ENCODE results near the gene MAP7.
"Not testable (repeated sequence)": the region's sequence is repeated elsewhere in the genome, so short reads cannot be mapped to it uniquely, and the experiment has no call there.

Gene MAP7

DNA sequence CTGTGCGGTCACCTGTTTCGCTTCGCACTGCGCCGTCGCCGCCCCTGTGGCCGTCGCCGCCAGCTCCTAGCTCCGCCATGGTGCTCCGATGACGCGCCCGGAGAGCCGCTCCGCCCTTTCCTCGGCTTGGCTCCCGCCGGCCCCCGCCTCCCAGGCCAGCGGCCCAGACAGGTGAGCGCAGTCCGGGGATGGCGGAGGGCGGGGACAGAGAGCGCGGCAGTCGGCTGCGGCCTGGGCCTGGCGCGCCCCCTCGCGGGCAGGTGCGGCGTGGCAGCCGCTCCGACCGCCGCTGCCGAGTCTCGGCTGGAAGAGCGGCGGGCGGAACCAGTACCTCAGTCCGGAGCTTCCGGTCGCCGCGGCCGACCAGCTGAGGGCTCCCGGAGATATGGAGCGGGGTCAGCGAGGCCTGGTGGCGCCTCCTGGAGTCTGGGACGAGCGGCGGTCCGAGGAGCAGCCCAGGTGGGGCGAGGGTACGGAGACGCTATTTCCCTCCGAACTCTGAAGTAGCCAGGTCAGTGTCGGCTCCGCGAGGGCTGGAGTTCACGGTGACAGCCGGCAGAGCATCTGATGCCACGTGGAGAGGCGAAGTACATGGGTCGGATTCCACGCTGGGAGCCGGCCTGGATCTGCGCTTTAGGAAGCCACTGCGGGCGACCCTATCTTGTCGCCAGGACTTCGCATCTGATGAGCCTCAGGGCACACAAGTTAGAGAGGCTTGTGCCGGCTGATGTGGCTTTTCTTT, at the start of gene MAP7:
Gene MAP7, minus strand, starts transcription at position 93 of the 742 bp plus-strand sequence. Its CDS starts 14 bp downstream, at position 79.
- DNase-seq (ENCODE audit: low spot score): peak; percentile 82

DNA sequence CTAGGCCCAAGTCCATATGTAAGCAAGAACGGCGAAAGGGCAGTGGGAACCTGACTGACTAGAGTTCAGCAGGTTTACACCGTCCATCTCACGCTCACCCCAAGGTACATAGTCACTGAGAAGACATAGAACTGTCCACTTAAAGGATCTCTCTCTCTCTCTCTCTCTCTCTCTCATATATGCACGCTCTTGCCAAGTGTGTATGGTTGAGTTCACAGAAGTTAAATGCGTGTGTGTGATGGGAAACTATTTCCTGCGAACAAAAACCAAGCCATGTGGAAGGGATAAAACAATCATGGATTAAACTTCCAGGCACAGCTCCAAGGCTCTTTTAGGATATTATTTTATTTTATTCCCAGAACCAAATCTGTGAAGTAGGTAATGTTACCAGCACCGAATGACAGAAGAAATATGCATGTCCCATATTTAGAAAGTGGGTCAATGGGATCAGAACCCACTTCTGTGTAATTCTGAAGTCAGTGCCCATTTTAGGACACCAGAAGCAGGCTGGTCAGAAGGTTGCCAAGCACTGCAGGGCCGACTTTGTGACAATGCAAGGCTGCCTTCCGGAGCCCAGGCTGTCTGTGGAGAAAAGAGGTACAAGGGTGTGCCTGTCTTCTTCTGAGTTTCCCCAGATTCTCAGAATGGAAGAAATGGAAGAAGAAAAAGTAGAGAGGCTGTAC, 49.2 kb upstream of the MAP7 start:
- DNase-seq (ENCODE audit: low spot score): no peak

DNA sequence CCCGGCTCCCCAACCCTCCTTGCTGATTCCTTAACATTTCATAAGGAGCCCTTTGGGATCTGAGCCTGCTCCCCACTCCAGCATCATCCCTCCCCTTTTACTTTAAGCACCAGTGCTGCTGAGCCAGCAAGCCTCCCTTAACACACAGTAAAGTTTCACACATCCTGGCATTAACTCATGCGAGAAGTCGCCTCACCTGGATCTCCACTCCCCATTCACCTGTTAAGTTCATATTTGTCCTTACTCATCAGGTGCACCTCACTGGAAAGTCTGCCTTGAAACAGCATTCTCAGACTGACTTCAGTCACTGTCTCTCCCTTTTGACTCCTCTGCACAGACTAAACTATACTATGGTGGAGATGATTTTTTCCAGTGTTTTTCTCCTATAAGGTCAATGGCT, 47.8 kb upstream of the MAP7 start:
- DNase-seq (ENCODE audit: low spot score): no peak

DNA sequence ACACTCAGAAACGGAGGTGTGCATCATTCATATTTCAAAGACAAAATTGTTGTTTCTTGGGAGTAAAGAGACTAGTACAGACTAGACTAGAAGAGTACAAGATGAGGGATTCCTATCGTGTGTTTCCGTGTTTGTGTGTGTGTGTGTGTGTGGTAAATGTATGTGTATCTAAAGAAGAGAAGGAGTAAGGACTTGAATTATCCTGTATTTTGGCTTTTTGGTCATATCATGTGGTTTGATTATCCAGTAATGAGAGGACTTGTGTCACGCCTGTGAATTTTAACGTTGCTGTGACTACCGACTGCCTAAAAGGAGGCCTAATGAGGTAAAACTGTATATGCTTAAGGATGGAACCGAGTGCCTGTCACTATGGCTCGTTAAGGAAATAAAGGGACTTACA, 44.4 kb upstream of the MAP7 start:
- DNase-seq (ENCODE audit: low spot score): no peak

DNA sequence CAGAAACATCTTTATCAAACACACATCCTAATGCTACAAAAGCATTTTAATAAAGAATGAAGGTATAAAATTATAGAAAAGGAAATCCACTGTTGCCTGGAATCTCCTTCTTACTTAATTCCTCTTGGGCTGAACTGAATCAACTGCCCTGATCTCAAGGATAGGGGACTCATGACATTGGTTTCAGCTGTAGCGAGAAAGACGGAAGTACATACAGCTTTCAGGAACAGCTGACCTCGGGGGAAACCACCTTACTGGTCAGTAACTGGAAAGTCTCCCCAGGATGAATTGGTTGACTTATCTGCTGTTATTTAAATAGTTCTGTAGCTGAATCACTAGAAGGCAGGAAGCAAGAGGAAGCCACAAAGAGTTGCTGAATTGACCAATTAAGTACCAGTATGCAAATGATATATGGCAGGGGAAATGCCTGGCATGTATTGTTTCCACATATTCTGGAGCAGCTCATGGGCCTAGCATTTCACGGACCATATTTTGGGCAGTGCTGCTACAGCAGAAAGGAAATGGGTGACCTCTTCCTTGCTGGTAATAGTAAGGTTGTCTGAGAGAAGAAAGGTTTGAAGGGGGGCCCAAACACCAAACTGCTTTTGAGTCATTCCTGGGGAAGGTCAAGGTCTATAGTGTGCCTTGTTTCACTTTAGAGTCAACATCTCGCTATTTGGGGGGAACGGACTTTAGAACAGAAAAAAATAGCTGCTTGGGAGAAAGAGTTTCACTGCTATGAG, 43.7 kb upstream of the MAP7 start:
- no peak for DNase-seq (ENCODE audit: low spot score)

DNA sequence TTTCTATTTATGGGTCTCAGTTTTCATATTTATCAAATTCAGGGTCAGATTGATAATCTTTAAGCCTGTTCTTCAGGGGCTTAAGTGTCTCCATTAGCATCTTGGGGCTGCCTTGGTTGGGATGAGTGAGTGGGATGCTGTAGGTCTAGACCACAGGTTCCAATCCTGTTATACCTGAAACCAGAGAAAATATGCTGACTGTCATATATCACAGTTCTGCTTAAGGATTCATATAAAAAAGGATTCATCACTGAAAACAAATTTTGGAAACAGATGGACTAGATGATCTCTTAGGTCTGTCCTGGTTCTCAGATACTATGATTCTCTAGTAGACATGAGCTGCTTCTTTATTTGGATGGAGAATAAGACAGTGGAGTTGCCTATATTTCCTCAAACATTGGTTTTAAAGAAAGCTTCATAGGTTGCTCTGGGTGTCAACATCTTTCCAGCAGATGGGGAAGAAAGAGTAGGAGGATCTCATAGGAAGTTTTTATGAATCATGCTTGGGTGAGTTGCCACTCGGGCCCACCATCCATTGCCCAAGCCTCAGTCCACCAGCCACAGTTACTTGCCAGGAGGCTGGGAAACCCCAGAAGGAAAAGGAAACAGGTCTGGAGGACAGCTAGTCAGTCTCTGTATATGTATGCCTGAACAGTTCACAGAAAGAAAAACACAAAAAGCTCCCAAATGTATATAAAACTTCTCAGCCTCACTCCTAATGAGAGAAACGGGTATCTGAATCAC, 42.9 kb upstream of the MAP7 start:
- DNase-seq (ENCODE audit: low spot score): no peak

DNA sequence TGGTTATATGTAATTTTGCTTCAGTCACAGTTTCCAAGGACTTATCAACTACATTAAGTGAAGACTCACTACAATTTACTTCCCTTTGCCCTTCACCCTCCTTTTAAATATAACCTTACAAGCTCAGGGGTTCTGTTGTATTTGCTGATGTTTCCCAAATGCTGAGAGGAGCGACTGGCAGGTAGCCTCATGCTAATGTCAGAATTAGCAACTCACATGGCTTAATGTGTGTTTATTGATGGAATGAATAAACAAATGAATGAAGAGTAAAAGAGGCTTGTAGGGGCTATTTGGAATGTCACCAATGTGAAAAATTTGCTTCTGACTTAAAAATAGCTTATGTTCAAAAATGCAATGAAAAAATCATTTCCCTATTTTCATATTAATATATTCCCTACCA, 41.4 kb upstream of the MAP7 start:
- no peak for DNase-seq (ENCODE audit: low spot score)

DNA sequence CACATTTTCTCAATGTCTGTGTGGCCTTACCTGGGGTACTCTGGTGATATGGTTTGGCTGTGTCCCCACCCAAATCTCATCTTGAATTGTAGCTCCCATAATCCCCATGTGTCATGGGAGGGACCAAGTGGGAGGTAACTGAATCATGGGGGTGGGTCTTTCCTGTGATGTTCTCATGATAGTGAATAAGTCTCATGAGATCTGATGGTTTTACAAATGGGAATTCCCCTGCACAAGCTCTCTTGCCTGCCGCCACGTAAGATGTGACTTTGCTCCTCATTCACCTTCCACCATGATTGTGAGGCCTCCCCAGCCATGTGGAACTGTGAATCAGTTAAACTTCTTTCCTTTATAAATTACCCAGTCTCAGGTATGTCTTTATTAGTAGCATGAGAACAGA, 40.6 kb upstream of the MAP7 start:
- DNase-seq (ENCODE audit: low spot score): not testable (repeated sequence)

DNA sequence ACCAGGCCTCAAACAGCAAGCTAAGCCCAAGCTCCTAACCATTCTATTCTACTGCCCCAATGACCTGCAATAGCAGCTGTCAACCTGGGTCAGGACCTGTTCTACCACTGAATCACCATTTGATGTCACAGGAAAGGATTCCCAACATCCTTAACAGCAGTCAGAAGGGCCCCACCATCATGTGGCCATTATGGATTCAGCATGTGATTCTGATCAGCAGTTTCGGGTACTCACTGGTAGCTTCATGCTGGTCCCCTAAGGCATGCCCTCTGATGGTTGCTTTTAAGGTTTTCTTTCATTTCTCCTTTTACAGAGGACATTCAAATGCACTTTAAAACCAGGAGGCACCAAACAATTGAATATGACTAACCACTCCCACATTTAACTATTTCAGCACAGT, 37.3 kb upstream of the MAP7 start:
- no peak for DNase-seq (ENCODE audit: low spot score)

DNA sequence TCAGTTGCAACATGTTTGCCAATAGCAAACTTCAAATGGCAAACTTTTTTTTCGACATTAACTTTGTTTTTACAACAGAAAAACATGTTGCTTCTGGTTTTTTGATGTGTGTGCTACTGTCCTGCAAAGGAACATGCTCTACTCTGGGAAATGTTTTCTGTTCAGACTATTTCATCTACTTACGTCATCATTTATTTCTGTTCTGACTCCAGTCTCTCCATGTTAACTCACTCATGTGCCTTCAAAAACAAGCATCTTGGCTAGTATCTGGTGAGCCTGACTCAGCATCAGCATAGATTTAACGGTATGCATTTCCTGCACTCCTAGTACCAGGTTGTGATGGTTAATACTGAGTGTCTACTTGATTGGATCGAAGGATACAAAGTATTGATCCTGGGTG, 36.1 kb upstream of the MAP7 start:
- no peak for DNase-seq (ENCODE audit: low spot score)

DNA sequence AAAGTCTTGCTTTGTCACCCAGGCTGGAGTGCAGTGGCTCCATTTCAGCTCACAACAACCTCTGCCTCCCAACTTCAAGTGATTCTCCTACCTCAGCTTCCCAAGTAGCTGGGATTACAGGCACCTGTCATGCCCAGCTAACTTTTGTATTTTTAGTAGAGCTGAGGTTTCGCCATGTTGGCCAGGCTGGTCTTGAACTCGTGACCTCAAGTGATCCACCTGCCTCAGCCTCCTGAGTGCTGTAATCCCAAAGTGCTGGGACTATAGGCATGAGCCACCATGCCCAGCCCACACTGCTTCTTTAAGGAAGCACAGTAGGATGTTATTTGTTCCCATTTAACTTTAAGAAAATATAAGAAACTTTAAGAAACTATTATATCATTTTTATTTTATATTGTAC, 35.3 kb upstream of the MAP7 start:
- not testable (repeated sequence) for DNase-seq (ENCODE audit: low spot score)

DNA sequence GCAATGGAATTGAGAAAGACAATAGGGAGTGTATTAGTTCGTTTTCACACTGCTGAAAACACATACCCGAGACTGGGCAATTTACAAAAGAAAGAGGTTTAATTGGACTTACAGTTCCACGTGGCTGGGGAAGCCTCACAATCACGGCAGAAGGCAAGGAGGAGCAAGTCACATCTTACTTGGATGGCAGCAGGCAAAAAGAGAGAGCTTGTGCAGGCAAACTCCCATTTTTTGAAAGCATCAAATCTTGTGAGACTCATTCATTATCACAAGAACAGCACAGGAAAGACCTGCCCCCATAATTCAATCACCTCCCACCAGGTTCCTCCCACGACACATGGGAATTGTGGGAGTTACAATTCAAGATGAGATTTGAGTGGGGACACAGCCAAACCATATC, 34.1 kb upstream of the MAP7 start:
- DNase-seq (ENCODE audit: low spot score): not testable (repeated sequence)

DNA sequence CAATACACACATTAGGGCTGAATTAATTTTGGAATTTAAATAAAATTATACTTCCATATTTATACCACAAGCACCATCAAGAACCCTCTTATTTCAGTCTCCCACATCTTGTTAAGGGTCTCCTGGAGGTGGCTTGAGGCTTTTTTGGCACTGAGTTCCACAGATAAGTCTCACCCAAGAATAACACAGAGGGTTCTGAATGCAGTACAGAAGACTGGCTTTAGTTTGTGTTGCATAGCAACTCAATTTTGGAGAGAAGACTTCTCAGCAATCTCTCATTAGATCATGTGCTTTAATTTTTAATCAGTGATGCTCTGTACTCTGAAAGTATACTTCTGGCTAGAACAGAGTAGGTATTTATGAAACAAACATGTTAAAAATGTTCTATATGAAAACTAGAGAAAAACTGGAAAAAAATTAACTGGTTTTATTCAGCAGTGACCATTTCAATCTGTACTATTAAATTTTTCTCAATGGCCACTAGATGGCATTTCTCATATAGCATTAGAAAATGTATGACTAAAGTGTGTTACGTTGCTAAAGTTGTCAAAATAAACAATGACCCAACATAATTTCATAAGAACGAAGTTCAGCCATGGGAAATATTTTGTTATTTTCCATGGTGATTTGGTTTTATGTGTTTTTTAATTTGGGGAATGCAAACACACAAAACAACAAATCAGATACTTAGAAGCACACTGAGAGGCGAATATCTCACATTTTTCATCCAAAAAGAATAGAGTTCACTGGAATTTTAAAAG, 32.7 kb upstream of the MAP7 start:
- DNase-seq (ENCODE audit: low spot score): no peak

DNA sequence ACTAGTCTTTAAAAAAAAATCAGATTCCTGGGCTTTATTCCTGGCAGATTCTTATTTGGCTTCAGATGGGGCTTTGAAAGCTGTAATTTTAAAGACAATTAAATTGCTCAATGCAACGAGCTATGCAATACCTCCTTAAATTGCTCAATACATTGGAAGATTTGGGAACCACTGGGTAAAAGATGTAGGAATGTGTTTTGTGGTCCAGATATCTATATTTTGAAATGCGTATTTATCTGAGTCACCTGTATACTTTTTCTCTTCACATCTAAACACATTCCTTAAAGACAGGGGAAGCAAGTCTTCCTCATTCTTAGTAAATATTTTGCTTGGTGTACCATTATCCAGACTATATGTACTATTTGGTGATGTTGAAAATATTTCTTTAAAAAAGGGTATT, 29.6 kb upstream of the MAP7 start:
- no peak for DNase-seq (ENCODE audit: low spot score)

DNA sequence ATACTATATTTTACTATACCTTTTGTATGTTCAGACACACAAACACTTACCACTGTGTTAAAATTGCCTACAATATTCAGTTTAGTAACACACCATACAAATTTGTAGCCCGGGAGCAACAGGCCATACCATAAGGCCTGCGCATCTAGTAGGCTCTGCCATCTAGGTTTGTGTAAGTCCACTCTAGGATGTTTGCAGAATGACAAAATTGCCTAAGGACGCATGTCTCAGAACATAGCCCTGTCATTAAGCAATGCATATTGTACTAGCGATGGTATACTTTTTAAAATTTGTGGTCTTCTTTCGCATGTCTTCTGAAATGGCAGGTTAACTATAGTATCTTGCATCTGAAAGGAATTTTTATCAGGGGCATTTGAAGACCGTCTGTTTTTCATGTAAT, 26.6 kb upstream of the MAP7 start:
- DNase-seq (ENCODE audit: low spot score): no peak

DNA sequence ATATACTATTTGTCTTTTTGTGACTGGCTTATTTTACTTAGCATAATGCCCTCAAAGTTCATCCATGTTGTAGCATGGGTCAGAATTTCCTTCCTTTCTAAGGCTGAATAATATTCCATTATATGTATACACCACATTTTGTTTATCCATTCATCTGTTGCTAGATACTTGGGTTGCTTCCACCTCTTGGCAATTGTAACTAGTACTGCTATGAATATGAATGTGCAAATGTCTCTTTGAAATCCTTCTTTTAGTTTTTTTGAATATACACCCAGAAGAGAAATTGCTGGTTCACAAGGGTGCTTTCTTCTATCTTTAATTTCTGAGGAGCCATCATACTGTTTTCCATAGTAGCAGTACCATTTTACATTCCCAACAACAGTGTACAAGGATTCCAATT, 21.3 kb upstream of the MAP7 start:
- no peak for DNase-seq (ENCODE audit: low spot score)

DNA sequence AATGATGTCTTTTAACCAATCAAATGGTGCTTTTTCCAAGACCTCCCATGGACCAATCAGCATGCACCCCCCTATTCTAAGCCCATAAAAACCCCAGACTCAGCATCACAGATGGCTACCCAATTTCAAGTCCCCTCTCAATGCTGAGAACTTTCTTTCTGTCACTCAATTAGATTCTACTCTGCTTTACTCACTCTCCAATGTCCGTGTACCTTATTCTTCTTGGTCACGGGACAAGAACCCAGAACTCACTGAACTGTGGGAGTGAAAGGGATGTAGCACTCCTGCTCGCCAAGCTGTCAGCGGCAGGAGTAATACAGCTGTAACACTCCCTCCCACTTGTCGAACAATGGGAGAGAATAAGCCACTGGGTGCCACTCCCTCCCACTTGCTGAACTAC, 20.8 kb upstream of the MAP7 start:
- DNase-seq (ENCODE audit: low spot score): no peak

DNA sequence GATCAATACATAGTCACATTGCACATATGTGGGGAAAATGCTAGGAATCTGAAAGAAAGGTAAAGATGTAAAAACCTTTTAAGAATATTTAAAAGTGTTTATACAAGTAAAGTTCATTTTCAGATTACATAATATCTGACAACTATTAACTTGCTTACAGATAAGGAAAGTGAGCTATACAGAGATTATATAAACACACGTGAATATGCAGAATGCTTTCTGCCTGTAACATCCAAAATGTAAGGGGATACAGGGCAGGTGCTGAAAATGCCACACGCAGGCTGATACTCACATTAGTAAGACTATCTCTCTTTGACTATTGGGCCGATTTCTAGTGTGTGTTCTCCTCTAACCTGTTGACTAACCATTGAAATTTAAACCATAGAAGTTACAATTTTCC, 17.9 kb upstream of the MAP7 start:
- DNase-seq (ENCODE audit: low spot score): no peak

DNA sequence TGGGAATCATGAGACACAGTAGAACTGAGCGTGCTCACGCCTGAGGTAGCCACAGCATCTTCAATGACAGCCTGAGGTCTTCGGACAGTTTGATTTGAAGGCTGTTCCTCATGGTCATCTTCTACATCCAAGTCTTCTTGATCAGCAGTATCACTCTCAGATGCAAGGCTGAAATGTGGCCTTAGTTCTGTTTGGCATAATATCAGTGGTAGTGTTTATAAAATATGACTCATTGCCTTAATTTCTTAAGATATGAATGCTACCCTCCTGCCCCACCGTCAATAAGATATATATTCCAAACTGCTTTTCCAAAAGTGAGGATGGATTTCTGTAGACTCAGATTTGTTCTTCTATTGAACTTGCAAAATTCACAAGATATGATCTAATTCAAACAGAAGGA, 17.5 kb upstream of the MAP7 start:
- DNase-seq (ENCODE audit: low spot score): no peak

DNA sequence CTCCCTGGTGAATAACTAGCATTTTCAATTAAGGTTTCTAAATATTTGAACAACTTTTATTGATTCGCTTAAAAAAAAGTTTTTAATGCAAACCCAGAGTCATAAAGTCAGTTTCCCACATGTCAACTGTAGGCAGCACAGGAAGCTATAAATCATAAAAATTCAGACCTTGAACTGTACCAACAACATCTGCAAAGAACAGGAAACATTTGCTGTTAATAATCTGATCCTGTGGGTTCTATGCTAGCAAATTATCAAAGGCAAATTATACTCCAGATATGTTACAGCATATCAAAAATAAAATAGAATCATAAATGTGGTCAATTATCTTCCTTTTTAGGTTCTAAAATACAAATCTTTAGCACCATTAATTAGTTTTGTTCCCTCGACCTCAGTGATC, 16.6 kb upstream of the MAP7 start:
- DNase-seq (ENCODE audit: low spot score): no peak

DNA sequence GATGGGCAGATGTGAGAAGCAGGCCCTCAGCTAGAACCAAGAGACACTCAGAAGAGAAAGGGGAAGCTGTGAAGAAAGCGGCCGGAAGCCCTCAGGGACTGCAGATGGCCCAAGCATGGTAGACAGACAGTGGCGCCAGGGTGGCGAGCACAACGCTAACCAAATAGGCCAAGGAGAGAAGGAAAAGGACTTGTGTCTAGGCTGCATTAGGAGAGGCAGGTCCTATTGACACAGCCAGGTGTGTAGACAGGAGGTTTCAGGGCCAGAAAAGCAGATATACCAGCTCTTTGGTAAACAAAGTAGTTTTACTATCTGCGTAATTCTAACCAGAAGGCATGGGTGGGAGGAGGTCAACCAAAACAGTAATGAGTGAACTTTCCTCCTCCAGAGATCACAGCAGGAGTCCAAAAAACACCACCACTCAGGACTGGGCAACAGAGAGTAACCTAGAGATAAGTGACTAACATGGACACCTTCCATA, 15.8 kb upstream of the MAP7 start:
- no peak for DNase-seq (ENCODE audit: low spot score)

DNA sequence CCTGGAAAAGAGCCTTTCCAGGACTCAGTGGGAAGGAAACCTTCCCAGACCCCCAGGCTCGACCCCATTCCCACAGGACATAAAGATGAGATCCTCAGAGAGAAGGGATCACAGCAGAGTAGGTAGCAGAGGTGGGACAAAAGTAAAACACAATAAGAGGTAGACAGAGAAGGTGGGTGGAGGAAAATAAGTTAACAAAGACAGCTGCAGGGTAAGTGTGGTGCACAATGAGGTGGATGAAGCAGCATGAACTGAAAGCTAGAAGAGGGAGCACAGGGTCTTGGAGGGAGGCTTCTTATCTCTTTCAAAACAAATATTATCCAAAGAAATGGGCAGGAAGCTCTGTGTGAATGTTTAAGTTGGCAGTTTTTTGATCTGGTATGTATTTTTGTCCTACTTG, 14.0 kb upstream of the MAP7 start:
- DNase-seq (ENCODE audit: low spot score): no peak
